ENCODE data around the gene RBM8A. TPM values are rescaled to one million over a fixed set of nuclear protein-coding genes. Genes with fewer than 3 reads are reported as not detected.

RBM8A gene
- total and polyA plus RNA-seq, 2 experiments from 2014 or later = 282 to 289 TPM

DNA sequence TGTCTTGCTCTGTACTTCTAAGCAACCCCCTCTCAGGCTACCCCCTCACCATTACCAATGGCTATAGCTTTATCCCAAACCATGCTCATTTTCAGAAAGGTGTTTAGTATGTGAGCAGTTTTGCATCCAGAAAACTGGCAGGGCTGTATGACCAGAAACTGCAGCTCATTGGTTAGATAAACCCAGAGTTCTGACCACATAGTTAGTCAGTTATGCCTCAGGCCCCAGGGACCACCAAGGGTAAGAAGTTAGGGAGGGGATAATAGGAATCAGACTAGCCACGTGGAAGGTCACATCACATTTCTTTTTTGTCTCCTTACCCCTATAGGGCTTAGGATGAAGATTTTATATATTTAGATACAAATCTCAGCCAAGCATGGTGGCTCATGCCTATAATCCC lies 18.6 kb downstream of the RBM8A start:
- no peaks in the 10 kb centered on the region for H3K27me3 ChIP-seq
- TF ChIP-seq, protein P1, sequence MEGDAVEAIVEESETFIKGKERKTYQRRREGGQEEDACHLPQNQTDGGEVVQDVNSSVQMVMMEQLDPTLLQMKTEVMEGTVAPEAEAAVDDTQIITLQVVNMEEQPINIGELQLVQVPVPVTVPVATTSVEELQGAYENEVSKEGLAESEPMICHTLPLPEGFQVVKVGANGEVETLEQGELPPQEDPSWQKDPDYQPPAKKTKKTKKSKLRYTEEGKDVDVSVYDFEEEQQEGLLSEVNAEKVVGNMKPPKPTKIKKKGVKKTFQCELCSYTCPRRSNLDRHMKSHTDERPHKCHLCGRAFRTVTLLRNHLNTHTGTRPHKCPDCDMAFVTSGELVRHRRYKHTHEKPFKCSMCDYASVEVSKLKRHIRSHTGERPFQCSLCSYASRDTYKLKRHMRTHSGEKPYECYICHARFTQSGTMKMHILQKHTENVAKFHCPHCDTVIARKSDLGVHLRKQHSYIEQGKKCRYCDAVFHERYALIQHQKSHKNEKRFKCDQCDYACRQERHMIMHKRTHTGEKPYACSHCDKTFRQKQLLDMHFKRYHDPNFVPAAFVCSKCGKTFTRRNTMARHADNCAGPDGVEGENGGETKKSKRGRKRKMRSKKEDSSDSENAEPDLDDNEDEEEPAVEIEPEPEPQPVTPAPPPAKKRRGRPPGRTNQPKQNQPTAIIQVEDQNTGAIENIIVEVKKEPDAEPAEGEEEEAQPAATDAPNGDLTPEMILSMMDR (IDR thresholded peaks at IDR 0.05; ENCODE audit: low read depth, low read length) = no peak
- DNase-seq (ENCODE audit: low read depth in 1 of 2, low spot score in 1 of 2) = peak in 1 of 2 donors; percentile 49
- H3K9me3 ChIP-seq (ENCODE audit: low read depth) = no peaks in the 10 kb centered on the region
- peaks cover 8% of the 10 kb centered on the region for H3K4me1 ChIP-seq (ENCODE audit: low read depth)
- H3K36me3 ChIP-seq = peaks cover 14% of the 10 kb centered on the region
- H3K4me3 ChIP-seq = no peak overlapping the region
- H3K27ac ChIP-seq = peak overlapping the region; percentile 30

DNA sequence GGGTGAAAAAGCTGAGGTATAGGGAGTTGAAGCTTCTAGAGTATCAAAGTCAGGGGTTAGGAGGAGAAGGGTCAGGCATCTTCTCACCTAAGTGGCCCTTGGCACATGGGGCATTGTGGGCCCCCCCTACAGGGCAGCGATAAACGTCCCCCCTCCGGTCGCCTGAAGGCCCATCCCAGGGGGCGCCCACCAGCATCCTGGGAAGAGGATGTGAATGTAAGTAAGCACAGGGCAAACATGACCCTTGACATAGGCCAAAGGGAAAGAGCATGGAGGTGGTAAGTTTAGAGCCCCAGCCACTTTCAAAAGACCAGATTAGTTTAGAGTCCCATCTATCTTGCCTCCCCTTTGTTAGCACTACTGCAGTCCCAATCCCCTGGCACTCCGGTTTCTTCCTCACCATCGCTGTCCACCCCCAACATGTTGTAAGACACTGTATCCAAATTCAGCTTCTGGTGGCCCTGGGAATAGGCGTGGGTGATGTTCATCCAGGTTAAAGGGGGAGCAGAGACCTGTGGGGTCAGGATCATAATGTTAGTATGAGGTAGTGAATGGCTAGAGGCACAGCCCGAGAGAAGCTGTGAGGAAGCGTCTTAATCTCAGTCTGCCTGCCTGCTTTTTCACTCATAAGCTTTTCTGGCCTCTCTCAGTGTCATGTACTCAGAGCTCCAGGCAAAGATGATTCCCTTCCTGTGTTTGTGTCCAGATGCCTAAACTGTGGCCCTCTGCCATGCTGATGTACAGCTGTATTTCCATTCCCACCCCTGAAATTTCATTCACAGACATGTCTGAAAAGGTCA lies 20.1 kb downstream of the RBM8A start:
- TF ChIP-seq, protein P1 (IDR thresholded peaks at IDR 0.05; ENCODE audit: low read depth, low read length) = no peak
- Histone ChIP-seq H3K4me3 (no peak overlapping the region), H3K36me3 (peaks cover 11% of the 10 kb centered on the region), H3K9me3 (ENCODE audit: low read depth) (no peaks in the 10 kb centered on the region), H3K4me1 (ENCODE audit: low read depth) (peaks cover 8% of the 10 kb centered on the region), H3K27me3 (no peaks in the 10 kb centered on the region), H3K27ac (no peak overlapping the region)
- peak in 1 of 2 donors; percentile 38 for DNase-seq (ENCODE audit: low read depth in 1 of 2, low spot score in 1 of 2)

DNA sequence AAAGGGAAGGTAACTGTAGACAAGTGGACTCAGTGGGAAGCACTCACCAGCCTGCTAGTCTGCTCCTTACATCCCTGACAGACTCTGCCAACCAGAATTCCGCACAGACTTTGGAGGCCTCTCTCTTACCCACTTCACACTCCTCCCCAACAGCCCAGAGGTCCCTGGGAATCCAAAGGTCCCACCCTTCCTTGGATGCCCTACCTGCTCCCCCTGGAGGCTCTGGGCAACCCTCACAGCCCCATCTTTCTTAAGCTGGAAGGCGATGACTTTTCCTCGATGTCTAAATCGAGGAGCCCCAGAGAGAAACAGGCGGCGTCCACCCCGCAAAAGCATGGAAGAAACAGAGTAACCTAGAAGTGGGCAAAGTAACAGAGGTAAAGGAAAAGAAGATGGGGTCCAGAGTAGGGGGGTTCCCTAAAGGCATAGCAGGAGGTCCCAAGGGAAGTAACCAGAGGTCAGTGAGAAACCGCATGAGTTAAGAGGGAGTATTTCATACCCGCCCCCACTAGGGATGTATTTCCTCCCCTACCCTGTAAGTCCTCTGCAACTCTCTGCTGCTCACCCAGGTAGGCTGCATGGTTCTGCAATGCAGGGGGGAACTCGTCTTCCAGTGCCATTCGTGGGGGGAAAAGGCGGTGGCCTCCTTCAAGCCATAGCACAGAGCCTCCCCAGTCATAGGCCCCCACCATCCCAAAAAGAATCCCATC lies 25.8 kb downstream of the RBM8A start:
- no peak for DNase-seq (ENCODE audit: low read depth in 1 of 2, low spot score in 1 of 2)
- no peak overlapping the region for H3K4me3 ChIP-seq
- H3K27me3 ChIP-seq = no peaks in the 10 kb centered on the region
- TF ChIP-seq, protein P1 (IDR thresholded peaks at IDR 0.05; ENCODE audit: low read depth, low read length) = no peak
- H3K36me3 ChIP-seq = no peaks in the 10 kb centered on the region
- no peaks in the 10 kb centered on the region for H3K9me3 ChIP-seq (ENCODE audit: low read depth)
- H3K27ac ChIP-seq = no peak overlapping the region
- H3K4me1 ChIP-seq (ENCODE audit: low read depth) = no peaks in the 10 kb centered on the region

DNA sequence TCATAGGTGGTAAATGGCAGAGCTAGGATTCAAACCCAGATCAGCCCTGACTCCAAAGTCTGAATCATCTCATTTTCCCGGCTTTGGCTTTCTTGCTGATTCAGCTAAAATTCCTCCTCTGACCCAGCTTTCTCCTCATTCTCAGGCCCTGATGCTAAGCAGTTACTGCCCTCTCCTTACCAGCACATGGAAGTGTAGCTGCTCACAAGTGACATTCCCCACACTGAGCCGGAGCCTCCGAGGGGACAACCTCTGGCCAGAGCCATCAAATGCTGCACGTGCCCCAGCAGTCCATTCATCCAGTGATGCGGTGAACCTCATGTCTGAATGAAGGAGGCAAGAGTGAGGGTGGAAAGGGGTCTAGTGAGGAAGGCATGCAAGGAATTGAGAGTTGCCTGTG lies 28.5 kb downstream of the RBM8A start:
- Histone ChIP-seq H3K36me3 (no peaks in the 10 kb centered on the region), H3K27ac (no peak overlapping the region), H3K4me1 (ENCODE audit: low read depth) (no peaks in the 10 kb centered on the region), H3K9me3 (ENCODE audit: low read depth) (no peaks in the 10 kb centered on the region), H3K27me3 (no peaks in the 10 kb centered on the region), H3K4me3 (no peak overlapping the region)
- no peak for DNase-seq (ENCODE audit: low read depth in 1 of 2, low spot score in 1 of 2)
- TF ChIP-seq, protein P1 (IDR thresholded peaks at IDR 0.05; ENCODE audit: low read depth, low read length) = no peak

DNA sequence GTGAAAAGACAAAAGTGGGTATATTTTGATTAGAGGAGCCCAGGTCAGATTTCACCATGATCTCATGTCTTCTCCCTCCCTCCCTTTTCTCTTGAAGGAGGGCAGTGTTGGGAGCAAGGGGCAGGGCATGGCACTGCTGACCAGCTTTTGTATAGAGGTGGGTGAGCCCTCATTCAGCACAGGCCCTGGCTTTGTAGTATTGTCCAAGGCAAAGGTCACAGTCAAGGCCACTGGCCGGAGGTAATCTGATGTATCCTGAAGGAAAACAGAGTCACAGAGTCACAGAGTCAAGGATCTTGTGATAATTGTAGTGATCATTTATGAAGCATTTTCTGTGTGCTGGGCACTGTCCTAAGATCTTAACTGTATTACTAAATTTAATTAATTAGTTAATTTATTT lies 29.3 kb downstream of the RBM8A start:
- DNase-seq (ENCODE audit: low read depth in 1 of 2, low spot score in 1 of 2) = no peak
- TF ChIP-seq, protein P1 (IDR thresholded peaks at IDR 0.05; ENCODE audit: low read depth, low read length) = no peak
- Histone ChIP-seq H3K4me1 (ENCODE audit: low read depth) (peaks cover 4% of the 10 kb centered on the region), H3K4me3 (no peak overlapping the region), H3K36me3 (no peaks in the 10 kb centered on the region), H3K27ac (no peak overlapping the region), H3K9me3 (ENCODE audit: low read depth) (no peaks in the 10 kb centered on the region), H3K27me3 (no peaks in the 10 kb centered on the region)

All from cardiac muscle cell (in vitro differentiated cells and primary cell).